Gastrocnemius medialis (tissue), 4 donors: ENCODE data around the gene FARP1.

ENCODE experiments used
- CTCF ChIP-seq, 5 experiments: fragments of 450-650 bp in 3 of 5; fragments of 200-600 bp in 2 of 5; sonication (generic) in 2 of 5; IDR thresholded peaks in 4 of 5; conservative IDR thresholded peaks in 1 of 5; 1 replicate in 4 of 5; 2 replicates in 1 of 5; pipeline ENCODE4 v1.5.1; 2016 to 2019; ENCODE audit warnings: antibody characterized with exemption in 5 of 5, mild to moderate bottlenecking in 3 of 5, moderate library complexity in 3 of 5
- POLR2A ChIP-seq, 2 donors: fragments of 450-650 bp; IDR thresholded peaks; one replicate each; pipeline ENCODE4 v1.6.1; 2017; ENCODE audit warnings: antibody characterized with exemption in 2 of 2, mild to moderate bottlenecking in 2 of 2, moderate library complexity in 2 of 2

- TF ChIP-seq POLR2A (IDR thresholded peaks at IDR 0.05) = no peak
- TF ChIP-seq CTCF (IDR thresholded peaks at IDR 0.05 in 4 of 5, conservative IDR thresholded peaks at IDR 0.05 in 1 of 5) = no peak
Measured at GRCh38 chr13:98112456-98112855, 30.4 kb upstream of the FARP1 start.
